H1 (cell line): ENCODE measurements around the gene CTNNBL1.

Experiments used
- CBX8 ChIP-seq: fragments of 300-800, 300-1000 bp; sonication (generic); IDR thresholded peaks from 2 replicates; pipeline ENCODE4 v1.7.1; 2016; ENCODE audit warnings: low read depth, low read length, borderline replicate concordance
- CREB1 ChIP-seq: IDR thresholded peaks from 2 replicates; pipeline ENCODE4 v1.6.1; 2012; ENCODE audit warnings: inconsistent platforms
- EZH2 ChIP-seq: fragments of 200-600 bp; sonication (generic); IDR thresholded peaks from 2 replicates; pipeline ENCODE4 v1.7.1; 2012; ENCODE audit warnings: low read depth, mild to moderate bottlenecking, moderate library complexity, low read length, inconsistent platforms; ENCODE audit not compliant: severe bottlenecking
- JUN ChIP-seq: IDR thresholded peaks from 2 replicates; pipeline ENCODE4 v1.6.1; 2011; ENCODE audit warnings: low read depth, mild to moderate bottlenecking, improper control_type of control experiment, low read length
- POLR2A ChIP-seq, 2 experiments: IDR thresholded peaks; 1 replicate in 1 of 2; 2 replicates in 1 of 2; pipeline ENCODE4 v1.6.1; 2011; ENCODE audit warnings: low read depth in 2 of 2, low read length in 2 of 2, mild to moderate bottlenecking in 2 of 2; ENCODE audit errors: control extremely low read depth in 1 of 2
- POLR2AphosphoS5 ChIP-seq: IDR thresholded peaks from 2 replicates; pipeline ENCODE4 v1.6.1; 2011; ENCODE audit warnings: low read depth, low read length
- POU5F1 ChIP-seq: IDR thresholded peaks from 2 replicates; pipeline ENCODE4 v1.6.1; 2011; ENCODE audit warnings: low read depth, mild to moderate bottlenecking, low read length, moderate library complexity
- SP1 ChIP-seq: IDR thresholded peaks from 2 replicates; pipeline ENCODE4 v1.6.1; 2011; ENCODE audit warnings: low read depth, low read length
- TAF1 ChIP-seq: IDR thresholded peaks from 2 replicates; pipeline ENCODE4 v1.6.1; 2011; ENCODE audit warnings: mild to moderate bottlenecking, low read depth, low read length
- YY1 ChIP-seq: IDR thresholded peaks from 2 replicates; pipeline ENCODE4 v1.6.1; 2011; ENCODE audit warnings: low read depth, mild to moderate bottlenecking, low read length
- TF ChIP-seq, protein P1 (sequence below): fragments of 300-600 bp; sonication (generic); IDR thresholded peaks from 2 replicates; pipeline ENCODE4 v1.7.1; 2012; ENCODE audit warnings: low read length, moderate library complexity, mild to moderate bottlenecking, inconsistent platforms; ENCODE audit not compliant: insufficient replicate concordance
- TF ChIP-seq, protein P2 (sequence below), 3 experiments: IDR thresholded peaks; 1 replicate in 2 of 3; 2 replicates in 1 of 3; pipeline versions ENCODE4 v1.5.1 to v1.6.1; 2011; ENCODE audit warnings: low read length in 3 of 3, mild to moderate bottlenecking in 3 of 3, inconsistent platforms in 2 of 3, low read depth in 1 of 3, moderate library complexity in 1 of 3; ENCODE audit not compliant: insufficient read depth in 1 of 3; ENCODE audit errors: control extremely low read depth in 1 of 3
- TF ChIP-seq, protein P3 (sequence below): IDR thresholded peaks from 2 replicates; pipeline ENCODE4 v1.6.1; 2012; ENCODE audit warnings: inconsistent platforms

- TF ChIP-seq, protein P1, sequence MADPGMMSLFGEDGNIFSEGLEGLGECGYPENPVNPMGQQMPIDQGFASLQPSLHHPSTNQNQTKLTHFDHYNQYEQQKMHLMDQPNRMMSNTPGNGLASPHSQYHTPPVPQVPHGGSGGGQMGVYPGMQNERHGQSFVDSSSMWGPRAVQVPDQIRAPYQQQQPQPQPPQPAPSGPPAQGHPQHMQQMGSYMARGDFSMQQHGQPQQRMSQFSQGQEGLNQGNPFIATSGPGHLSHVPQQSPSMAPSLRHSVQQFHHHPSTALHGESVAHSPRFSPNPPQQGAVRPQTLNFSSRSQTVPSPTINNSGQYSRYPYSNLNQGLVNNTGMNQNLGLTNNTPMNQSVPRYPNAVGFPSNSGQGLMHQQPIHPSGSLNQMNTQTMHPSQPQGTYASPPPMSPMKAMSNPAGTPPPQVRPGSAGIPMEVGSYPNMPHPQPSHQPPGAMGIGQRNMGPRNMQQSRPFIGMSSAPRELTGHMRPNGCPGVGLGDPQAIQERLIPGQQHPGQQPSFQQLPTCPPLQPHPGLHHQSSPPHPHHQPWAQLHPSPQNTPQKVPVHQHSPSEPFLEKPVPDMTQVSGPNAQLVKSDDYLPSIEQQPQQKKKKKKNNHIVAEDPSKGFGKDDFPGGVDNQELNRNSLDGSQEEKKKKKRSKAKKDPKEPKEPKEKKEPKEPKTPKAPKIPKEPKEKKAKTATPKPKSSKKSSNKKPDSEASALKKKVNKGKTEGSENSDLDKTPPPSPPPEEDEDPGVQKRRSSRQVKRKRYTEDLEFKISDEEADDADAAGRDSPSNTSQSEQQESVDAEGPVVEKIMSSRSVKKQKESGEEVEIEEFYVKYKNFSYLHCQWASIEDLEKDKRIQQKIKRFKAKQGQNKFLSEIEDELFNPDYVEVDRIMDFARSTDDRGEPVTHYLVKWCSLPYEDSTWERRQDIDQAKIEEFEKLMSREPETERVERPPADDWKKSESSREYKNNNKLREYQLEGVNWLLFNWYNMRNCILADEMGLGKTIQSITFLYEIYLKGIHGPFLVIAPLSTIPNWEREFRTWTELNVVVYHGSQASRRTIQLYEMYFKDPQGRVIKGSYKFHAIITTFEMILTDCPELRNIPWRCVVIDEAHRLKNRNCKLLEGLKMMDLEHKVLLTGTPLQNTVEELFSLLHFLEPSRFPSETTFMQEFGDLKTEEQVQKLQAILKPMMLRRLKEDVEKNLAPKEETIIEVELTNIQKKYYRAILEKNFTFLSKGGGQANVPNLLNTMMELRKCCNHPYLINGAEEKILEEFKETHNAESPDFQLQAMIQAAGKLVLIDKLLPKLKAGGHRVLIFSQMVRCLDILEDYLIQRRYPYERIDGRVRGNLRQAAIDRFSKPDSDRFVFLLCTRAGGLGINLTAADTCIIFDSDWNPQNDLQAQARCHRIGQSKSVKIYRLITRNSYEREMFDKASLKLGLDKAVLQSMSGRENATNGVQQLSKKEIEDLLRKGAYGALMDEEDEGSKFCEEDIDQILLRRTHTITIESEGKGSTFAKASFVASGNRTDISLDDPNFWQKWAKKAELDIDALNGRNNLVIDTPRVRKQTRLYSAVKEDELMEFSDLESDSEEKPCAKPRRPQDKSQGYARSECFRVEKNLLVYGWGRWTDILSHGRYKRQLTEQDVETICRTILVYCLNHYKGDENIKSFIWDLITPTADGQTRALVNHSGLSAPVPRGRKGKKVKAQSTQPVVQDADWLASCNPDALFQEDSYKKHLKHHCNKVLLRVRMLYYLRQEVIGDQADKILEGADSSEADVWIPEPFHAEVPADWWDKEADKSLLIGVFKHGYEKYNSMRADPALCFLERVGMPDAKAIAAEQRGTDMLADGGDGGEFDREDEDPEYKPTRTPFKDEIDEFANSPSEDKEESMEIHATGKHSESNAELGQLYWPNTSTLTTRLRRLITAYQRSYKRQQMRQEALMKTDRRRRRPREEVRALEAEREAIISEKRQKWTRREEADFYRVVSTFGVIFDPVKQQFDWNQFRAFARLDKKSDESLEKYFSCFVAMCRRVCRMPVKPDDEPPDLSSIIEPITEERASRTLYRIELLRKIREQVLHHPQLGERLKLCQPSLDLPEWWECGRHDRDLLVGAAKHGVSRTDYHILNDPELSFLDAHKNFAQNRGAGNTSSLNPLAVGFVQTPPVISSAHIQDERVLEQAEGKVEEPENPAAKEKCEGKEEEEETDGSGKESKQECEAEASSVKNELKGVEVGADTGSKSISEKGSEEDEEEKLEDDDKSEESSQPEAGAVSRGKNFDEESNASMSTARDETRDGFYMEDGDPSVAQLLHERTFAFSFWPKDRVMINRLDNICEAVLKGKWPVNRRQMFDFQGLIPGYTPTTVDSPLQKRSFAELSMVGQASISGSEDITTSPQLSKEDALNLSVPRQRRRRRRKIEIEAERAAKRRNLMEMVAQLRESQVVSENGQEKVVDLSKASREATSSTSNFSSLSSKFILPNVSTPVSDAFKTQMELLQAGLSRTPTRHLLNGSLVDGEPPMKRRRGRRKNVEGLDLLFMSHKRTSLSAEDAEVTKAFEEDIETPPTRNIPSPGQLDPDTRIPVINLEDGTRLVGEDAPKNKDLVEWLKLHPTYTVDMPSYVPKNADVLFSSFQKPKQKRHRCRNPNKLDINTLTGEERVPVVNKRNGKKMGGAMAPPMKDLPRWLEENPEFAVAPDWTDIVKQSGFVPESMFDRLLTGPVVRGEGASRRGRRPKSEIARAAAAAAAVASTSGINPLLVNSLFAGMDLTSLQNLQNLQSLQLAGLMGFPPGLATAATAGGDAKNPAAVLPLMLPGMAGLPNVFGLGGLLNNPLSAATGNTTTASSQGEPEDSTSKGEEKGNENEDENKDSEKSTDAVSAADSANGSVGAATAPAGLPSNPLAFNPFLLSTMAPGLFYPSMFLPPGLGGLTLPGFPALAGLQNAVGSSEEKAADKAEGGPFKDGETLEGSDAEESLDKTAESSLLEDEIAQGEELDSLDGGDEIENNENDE: no peak
- TF ChIP-seq, protein P2, sequence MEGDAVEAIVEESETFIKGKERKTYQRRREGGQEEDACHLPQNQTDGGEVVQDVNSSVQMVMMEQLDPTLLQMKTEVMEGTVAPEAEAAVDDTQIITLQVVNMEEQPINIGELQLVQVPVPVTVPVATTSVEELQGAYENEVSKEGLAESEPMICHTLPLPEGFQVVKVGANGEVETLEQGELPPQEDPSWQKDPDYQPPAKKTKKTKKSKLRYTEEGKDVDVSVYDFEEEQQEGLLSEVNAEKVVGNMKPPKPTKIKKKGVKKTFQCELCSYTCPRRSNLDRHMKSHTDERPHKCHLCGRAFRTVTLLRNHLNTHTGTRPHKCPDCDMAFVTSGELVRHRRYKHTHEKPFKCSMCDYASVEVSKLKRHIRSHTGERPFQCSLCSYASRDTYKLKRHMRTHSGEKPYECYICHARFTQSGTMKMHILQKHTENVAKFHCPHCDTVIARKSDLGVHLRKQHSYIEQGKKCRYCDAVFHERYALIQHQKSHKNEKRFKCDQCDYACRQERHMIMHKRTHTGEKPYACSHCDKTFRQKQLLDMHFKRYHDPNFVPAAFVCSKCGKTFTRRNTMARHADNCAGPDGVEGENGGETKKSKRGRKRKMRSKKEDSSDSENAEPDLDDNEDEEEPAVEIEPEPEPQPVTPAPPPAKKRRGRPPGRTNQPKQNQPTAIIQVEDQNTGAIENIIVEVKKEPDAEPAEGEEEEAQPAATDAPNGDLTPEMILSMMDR (IDR thresholded peaks at IDR 0.05; ENCODE audit: control extremely low read depth in 1 of 3, insufficient read depth in 1 of 3, low read depth in 1 of 3, low read length in 3 of 3): no peak
- no peak for TF ChIP-seq SP1
- TF ChIP-seq TAF1: no peak
- TF ChIP-seq EZH2: no peak
- TF ChIP-seq YY1: no peak
- TF ChIP-seq, protein P3, sequence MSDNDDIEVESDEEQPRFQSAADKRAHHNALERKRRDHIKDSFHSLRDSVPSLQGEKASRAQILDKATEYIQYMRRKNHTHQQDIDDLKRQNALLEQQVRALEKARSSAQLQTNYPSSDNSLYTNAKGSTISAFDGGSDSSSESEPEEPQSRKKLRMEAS: no peak
- TF ChIP-seq POU5F1: no peak
- TF ChIP-seq CREB1: no peak
- no peak for TF ChIP-seq POLR2AphosphoS5
- TF ChIP-seq JUN: no peak
- no peak for TF ChIP-seq POLR2A (IDR thresholded peaks at IDR 0.05; ENCODE audit: control extremely low read depth in 1 of 2, low read depth in 2 of 2, low read length in 2 of 2)
- TF ChIP-seq CBX8: no peak
These were observed 51.7 kb downstream of the CTNNBL1 start for GRCh38 chr20:37745553-37745952.
